Neural crest cell (in vitro differentiated cells): ENCODE results near the gene TRIM66. TPM values are rescaled to one million over a fixed set of nuclear protein-coding genes. Genes with fewer than 3 reads are reported as not detected.
A peak's percentile ranks its signal among the peaks of the same experiment; 100 is the strongest.

Experiments used
- DNase-seq: peaks from one replicate; pipeline ENCODE4 v3.0.0; 2021; ENCODE audit warnings: low read depth, mixed read lengths, low spot score
- H3K27ac Mint-ChIP-seq: one replicate; pipeline ENCODE4 v1.8.0; 2021; ENCODE audit warnings: mild to moderate bottlenecking, mixed read lengths; ENCODE audit not compliant: unreplicated experiment
- H3K27me3 Mint-ChIP-seq: 2 replicates; pipeline ENCODE4 v1.8.0; 2021; ENCODE audit warnings: low read depth, mild to moderate bottlenecking, mixed read lengths
- H3K36me3 Mint-ChIP-seq: 2 replicates; pipeline ENCODE4 v1.8.0; 2021; ENCODE audit warnings: low read depth, mild to moderate bottlenecking, mixed read lengths
- H3K4me1 Mint-ChIP-seq: 2 replicates; pipeline ENCODE4 v1.8.0; 2021; ENCODE audit warnings: mixed read lengths
- H3K4me3 Mint-ChIP-seq: one replicate; pipeline ENCODE4 v1.8.0; 2021; ENCODE audit warnings: mild to moderate bottlenecking, mixed read lengths
- H3K9me3 Mint-ChIP-seq: 2 replicates; pipeline ENCODE4 v1.8.0; 2021; ENCODE audit warnings: mixed read lengths
- CTCF ChIP-seq: fragments of 200-600 bp; sonication (generic); conservative IDR thresholded peaks from 2 replicates; pipeline ENCODE4 v1.5.0; 2021; ENCODE audit warnings: antibody characterized with exemption, mild to moderate bottlenecking
- total RNA-seq: library from RNA; stranded (reverse); gene quantifications from 2 replicates; pipeline ENCODE4 v1.2.1, GENCODE V29; 2021

The TRIM66 gene
- total RNA-seq, 1 donor from 2014 or later: 6.5 TPM

GRCh38 chr11:8605971-8606563, 76.4 kb downstream of the TRIM66 start:
- no peaks in the 10 kb centered on the region for H3K36me3 Mint-ChIP-seq
- no peaks in the 10 kb centered on the region for H3K9me3 Mint-ChIP-seq
- no peak overlapping the region for H3K4me3 Mint-ChIP-seq
- TF ChIP-seq CTCF: no peak
- no peak overlapping the region for H3K27ac Mint-ChIP-seq
- H3K4me1 Mint-ChIP-seq: no peaks in the 10 kb centered on the region
- peaks cover 5% of the 10 kb centered on the region for H3K27me3 Mint-ChIP-seq
- no peak for DNase-seq

DNA sequence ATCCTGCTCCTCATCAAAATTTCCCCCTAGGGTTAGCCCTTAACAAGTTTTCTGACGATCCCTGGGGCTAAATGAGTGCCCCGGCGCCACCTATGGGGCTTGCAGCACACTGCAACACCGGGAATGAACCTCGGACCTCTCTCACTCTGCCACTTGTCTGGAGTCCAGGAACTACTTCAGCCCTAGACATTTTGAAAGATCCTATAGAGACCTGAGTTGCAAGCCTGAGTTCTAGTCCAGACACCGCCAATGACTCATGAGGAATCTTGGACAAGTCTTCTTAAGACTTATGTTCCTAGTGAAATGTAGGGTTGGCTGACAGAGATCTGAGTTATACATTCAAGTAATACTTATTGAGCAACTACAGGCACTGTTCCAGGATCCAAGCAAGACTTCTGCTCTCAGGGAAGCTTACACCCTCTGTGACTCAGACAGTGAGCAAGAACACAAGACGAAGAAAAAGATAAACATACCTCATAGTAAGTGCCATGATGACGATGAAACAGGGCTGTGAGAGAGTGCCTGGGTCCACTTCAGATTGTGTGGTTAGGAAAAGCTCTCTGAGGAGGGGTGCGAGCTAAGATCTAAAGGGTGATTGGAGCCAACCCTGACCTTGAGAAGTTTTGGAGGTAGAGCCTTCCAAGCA, 78.3 kb downstream of the TRIM66 start:
- Mint-ChIP-seq H3K27me3 (peaks cover 7% of the 10 kb centered on the region), H3K4me3 (no peak overlapping the region), H3K9me3 (no peaks in the 10 kb centered on the region), H3K36me3 (no peaks in the 10 kb centered on the region), H3K4me1 (no peaks in the 10 kb centered on the region), H3K27ac (peak overlapping the region; percentile 73)
- DNase-seq: peak; percentile 56
- peak; percentile 67 for TF ChIP-seq CTCF

- Mint-ChIP-seq H3K4me1 (no peaks in the 10 kb centered on the region), H3K36me3 (no peaks in the 10 kb centered on the region), H3K27ac (no peak overlapping the region), H3K27me3 (peaks cover 7% of the 10 kb centered on the region), H3K9me3 (no peaks in the 10 kb centered on the region), H3K4me3 (no peak overlapping the region)
- no peak for TF ChIP-seq CTCF
- DNase-seq: no peak
Measured at GRCh38 chr11:8603696-8604077, 78.8 kb downstream of the TRIM66 start.

- Mint-ChIP-seq H3K4me3 (no peak overlapping the region), H3K4me1 (no peaks in the 10 kb centered on the region), H3K27ac (no peak overlapping the region), H3K27me3 (peaks cover 17% of the 10 kb centered on the region), H3K36me3 (no peaks in the 10 kb centered on the region), H3K9me3 (no peaks in the 10 kb centered on the region)
- no peak for TF ChIP-seq CTCF
- DNase-seq: no peak
Measured at GRCh38 chr11:8601376-8602133, 80.9 kb downstream of the TRIM66 start.

DNA sequence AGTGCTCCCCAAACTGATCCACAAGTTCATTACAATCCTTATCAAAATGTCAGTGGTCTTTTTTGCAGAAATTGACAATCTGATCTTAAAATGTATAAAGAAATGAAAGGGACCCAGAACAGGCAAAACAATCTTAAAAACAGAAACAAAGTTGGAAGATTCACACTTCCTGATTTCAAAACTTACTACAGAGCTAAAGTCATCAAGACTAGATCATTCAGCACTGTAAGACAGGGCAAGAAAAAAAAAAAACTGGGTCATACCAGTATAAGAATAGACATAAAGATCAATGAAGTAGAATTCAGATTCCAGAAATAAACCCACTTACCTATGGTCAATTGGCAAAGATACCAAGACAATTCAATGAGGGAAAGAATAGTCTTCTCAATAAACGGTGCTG, 84.0 kb downstream of the TRIM66 start:
- Mint-ChIP-seq H3K36me3 (no peaks in the 10 kb centered on the region), H3K9me3 (no peaks in the 10 kb centered on the region)
- DNase-seq: no peak

More for the DNA sequence above, 84.0 kb downstream of the TRIM66 start:
- Mint-ChIP-seq H3K27me3 (peaks cover 19% of the 10 kb centered on the region), H3K27ac (no peak overlapping the region), H3K4me1 (peaks cover 8% of the 10 kb centered on the region), H3K4me3 (no peak overlapping the region)
- TF ChIP-seq CTCF: no peak
